Thymus (tissue), 11 donors: ENCODE data around the gene COX11. TPM values are rescaled to one million over a fixed set of nuclear protein-coding genes. Genes with fewer than 3 reads are reported as not detected.

Experiments
- DNase-seq, 9 donors: peaks; one replicate each; pipeline ENCODE4 v3.0.0-alpha.2; 2013; ENCODE audit warnings: low spot score in 9 of 9, low read depth in 6 of 9, missing footprints in 1 of 9
- H3K27ac ChIP-seq, 2 donors: one replicate each; pipeline ENCODE4 v1.5.1; 2013; ENCODE audit warnings: control low read depth in 1 of 2, low read depth in 1 of 2, low read length in 1 of 2, mild to moderate bottlenecking in 1 of 2, moderate library complexity in 1 of 2
- H3K27me3 ChIP-seq, 2 donors: one replicate each; pipeline ENCODE4 v1.5.1; 2013; ENCODE audit warnings: low read length in 1 of 2; ENCODE audit not compliant: control insufficient read depth in 2 of 2, insufficient read depth in 1 of 2
- H3K36me3 ChIP-seq, 2 donors: one replicate each; pipeline ENCODE4 v1.5.1; 2013; ENCODE audit warnings: low read length in 1 of 2, mild to moderate bottlenecking in 1 of 2, moderate library complexity in 1 of 2; ENCODE audit not compliant: control insufficient read depth in 2 of 2, insufficient read depth in 2 of 2
- H3K4me1 ChIP-seq, 2 donors: one replicate each; pipeline ENCODE4 v1.5.1; 2013; ENCODE audit warnings: low read length in 2 of 2; ENCODE audit not compliant: control insufficient read depth in 2 of 2, insufficient read depth in 2 of 2
- H3K4me3 ChIP-seq, 2 donors: one replicate each; pipeline ENCODE4 v1.5.1; 2013; ENCODE audit warnings: low read length in 2 of 2, control low read depth in 1 of 2, mild to moderate bottlenecking in 1 of 2
- H3K9me3 ChIP-seq, 2 donors: one replicate each; pipeline ENCODE4 v1.5.1; 2013; ENCODE audit warnings: low read length in 1 of 2, mild to moderate bottlenecking in 1 of 2; ENCODE audit not compliant: control insufficient read depth in 2 of 2, insufficient read depth in 1 of 2
- WGBS: extraction: QIAGEN DNeasy Blood & Tissue Kit; methylation state at CpG from one replicate; pipeline ENCODE4 v1.1.7; 2013; 5-methylcytosine and 5-hydroxymethylcytosine counted together
- polyA plus RNA-seq: library from polyadenylated mRNA; stranded (reverse); fragments of 200-250 nt; gene quantifications from one replicate; pipeline ENCODE4 v1.2.3, GENCODE V29; 2013
- total RNA-seq: library from RNA; stranded (reverse); fragments of 120-200 nt; gene quantifications from one replicate; pipeline ENCODE4 v1.2.4, GENCODE V29; 2013
- donor health status: healthy.

COX11 gene
- total and polyA plus RNA-seq, 2 donors: 34.5 to 36.1 TPM

GRCh38 chr17:54933921-54934320, 34.5 kb downstream of the COX11 start:
- H3K4me3 ChIP-seq: no peak overlapping the region
- H3K27me3 ChIP-seq: no peaks in the 10 kb centered on the region
- H3K4me1 ChIP-seq: no peaks in the 10 kb centered on the region
- WGBS: 98% methylated on average over 3 of the region's 3 CpGs
- no peak overlapping the region for H3K27ac ChIP-seq
- DNase-seq: no peak
- no peaks in the 10 kb centered on the region for H3K9me3 ChIP-seq
- H3K36me3 ChIP-seq: no peaks in the 10 kb centered on the region

GRCh38 chr17:54932711-54933110, 35.7 kb downstream of the COX11 start:
- Histone ChIP-seq H3K4me3 (no peak overlapping the region), H3K4me1 (no peaks in the 10 kb centered on the region), H3K27me3 (no peaks in the 10 kb centered on the region), H3K9me3 (no peaks in the 10 kb centered on the region), H3K27ac (no peak overlapping the region), H3K36me3 (no peaks in the 10 kb centered on the region)
- 99% methylated on average over 1 of the region's 1 CpG for WGBS
- DNase-seq: no peak

GRCh38 chr17:54927525-54927924, 40.9 kb downstream of the COX11 start:
- Histone ChIP-seq H3K9me3 (no peaks in the 10 kb centered on the region), H3K36me3 (no peaks in the 10 kb centered on the region), H3K27ac (no peak overlapping the region), H3K4me3 (no peak overlapping the region), H3K4me1 (no peaks in the 10 kb centered on the region), H3K27me3 (no peaks in the 10 kb centered on the region)
- no peak for DNase-seq
- WGBS: 89% methylated on average over 3 of the region's 3 CpGs

GRCh38 chr17:54924405-54924804, 44.0 kb downstream of the COX11 start:
- Histone ChIP-seq H3K27ac (no peak overlapping the region), H3K4me3 (no peak overlapping the region), H3K9me3 (no peaks in the 10 kb centered on the region), H3K36me3 (no peaks in the 10 kb centered on the region), H3K4me1 (peaks cover 0 to 2% of the 10 kb centered on the region in 2 donors), H3K27me3 (no peaks in the 10 kb centered on the region)
- no peak for DNase-seq
- WGBS: 98% methylated on average over 5 of the region's 5 CpGs

GRCh38 chr17:54920819-54921218, 47.6 kb downstream of the COX11 start:
- no peak overlapping the region for H3K27ac ChIP-seq
- peaks cover 0 to 2% of the 10 kb centered on the region in 2 donors for H3K4me1 ChIP-seq
- H3K4me3 ChIP-seq: no peak overlapping the region
- H3K9me3 ChIP-seq: no peaks in the 10 kb centered on the region
- no peaks in the 10 kb centered on the region for H3K27me3 ChIP-seq
- H3K36me3 ChIP-seq: no peaks in the 10 kb centered on the region
- 94% methylated on average over 6 of the region's 6 CpGs for WGBS
- DNase-seq: no peak

GRCh38 chr17:54919425-54919824, 49.0 kb downstream of the COX11 start:
- peaks cover 0 to 2% of the 10 kb centered on the region in 2 donors for H3K4me1 ChIP-seq
- no peak for DNase-seq
- no peaks in the 10 kb centered on the region for H3K36me3 ChIP-seq
- no peak overlapping the region for H3K27ac ChIP-seq
- H3K4me3 ChIP-seq: no peak overlapping the region
- H3K27me3 ChIP-seq: no peaks in the 10 kb centered on the region
- H3K9me3 ChIP-seq: no peaks in the 10 kb centered on the region

- Histone ChIP-seq H3K27ac (no peak overlapping the region), H3K4me1 (peaks cover 0 to 2% of the 10 kb centered on the region in 2 donors), H3K9me3 (no peaks in the 10 kb centered on the region), H3K4me3 (no peak overlapping the region), H3K27me3 (no peaks in the 10 kb centered on the region), H3K36me3 (no peaks in the 10 kb centered on the region)
- WGBS: 93% methylated on average over 2 of the region's 2 CpGs
- DNase-seq: no peak
Measured at GRCh38 chr17:54916721-54917120, 51.7 kb downstream of the COX11 start.

Other genes starting within 250 kb of the COX11 start
- gene TOM1L1, start 67.8 kb downstream of the COX11 start, total RNA-seq: 15.0 TPM
- 15.9 TPM for gene TOM1L1, start 67.8 kb downstream of the COX11 start, polyA plus RNA-seq
- gene STXBP4, start 111 bp upstream of the COX11 start, total RNA-seq: 7.3 TPM
- 1.9 TPM for gene STXBP4, start 111 bp upstream of the COX11 start, polyA plus RNA-seq